Measurements from ENCODE around the gene DARS1.

GRCh38 chr2:136000502-136000901 lies 15.1 kb upstream of the DARS1 start:
- TF ChIP-seq CTCF (IDR thresholded peaks at IDR 0.05) = no peak
- no peak for TF ChIP-seq POLR2A (IDR thresholded peaks at IDR 0.05)
